Breast epithelium (tissue), 3 donors: ENCODE data around the gene ASCC3.

Experiments
- POLR2AphosphoS5 ChIP-seq, 3 donors: sonication (generic); formaldehyde crosslinking; IDR thresholded peaks; one replicate each; pipeline ENCODE4 v1.6.1; 2017; ENCODE audit warnings: antibody characterized with exemption in 3 of 3
- TF ChIP-seq, protein P1 (sequence below), 3 donors: fragments of 450-650 bp; IDR thresholded peaks; one replicate each; pipeline ENCODE4 v1.5.1; 2016 to 2017; ENCODE audit warnings: antibody characterized with exemption in 3 of 3, mild to moderate bottlenecking in 3 of 3, moderate library complexity in 3 of 3

DNA sequence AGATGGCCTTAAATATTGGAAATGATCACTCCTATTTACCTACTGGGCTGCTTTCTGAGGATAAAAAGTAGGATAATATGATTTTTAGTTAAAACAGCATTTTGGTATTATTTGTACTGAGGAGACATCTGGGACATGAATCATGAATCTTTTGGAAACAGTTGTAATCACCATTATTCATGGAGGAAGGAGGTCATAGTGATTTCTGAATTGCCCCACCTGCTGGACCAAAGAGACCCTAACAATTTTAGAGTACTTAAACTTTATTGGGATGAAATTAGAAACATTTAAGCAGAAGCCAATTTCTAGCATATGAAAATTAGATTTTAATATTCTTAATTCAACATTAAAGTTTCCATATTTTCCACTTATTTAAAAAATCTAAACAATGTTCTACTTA, 308.0 kb downstream of the ASCC3 start:
- TF ChIP-seq, protein P1, sequence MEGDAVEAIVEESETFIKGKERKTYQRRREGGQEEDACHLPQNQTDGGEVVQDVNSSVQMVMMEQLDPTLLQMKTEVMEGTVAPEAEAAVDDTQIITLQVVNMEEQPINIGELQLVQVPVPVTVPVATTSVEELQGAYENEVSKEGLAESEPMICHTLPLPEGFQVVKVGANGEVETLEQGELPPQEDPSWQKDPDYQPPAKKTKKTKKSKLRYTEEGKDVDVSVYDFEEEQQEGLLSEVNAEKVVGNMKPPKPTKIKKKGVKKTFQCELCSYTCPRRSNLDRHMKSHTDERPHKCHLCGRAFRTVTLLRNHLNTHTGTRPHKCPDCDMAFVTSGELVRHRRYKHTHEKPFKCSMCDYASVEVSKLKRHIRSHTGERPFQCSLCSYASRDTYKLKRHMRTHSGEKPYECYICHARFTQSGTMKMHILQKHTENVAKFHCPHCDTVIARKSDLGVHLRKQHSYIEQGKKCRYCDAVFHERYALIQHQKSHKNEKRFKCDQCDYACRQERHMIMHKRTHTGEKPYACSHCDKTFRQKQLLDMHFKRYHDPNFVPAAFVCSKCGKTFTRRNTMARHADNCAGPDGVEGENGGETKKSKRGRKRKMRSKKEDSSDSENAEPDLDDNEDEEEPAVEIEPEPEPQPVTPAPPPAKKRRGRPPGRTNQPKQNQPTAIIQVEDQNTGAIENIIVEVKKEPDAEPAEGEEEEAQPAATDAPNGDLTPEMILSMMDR (IDR thresholded peaks at IDR 0.05): no peak
- TF ChIP-seq POLR2AphosphoS5 (IDR thresholded peaks at IDR 0.05): no peak
